SK-N-SH treated with all-trans-retinoic acid at 6 μM for 48 hours (cell line): Measurements from ENCODE around the gene ANKRD13D.
A peak's percentile ranks its signal among the peaks of the same experiment; 100 is the strongest.

Experiments
- ATAC-seq: fragments of 200-7000 bp; cut with Tn5 transposase; 3 replicates; pipeline ENCODE4 v1.9.1; 2020; ENCODE audit warnings: mild to moderate bottlenecking, moderate library complexity
- ARNTL ChIP-seq: fragments of 450-650 bp; formaldehyde crosslinking; IDR thresholded peaks from 2 replicates; pipeline ENCODE4 v1.5.0; 2020; ENCODE audit warnings: low read depth, mild to moderate bottlenecking, moderate library complexity, borderline replicate concordance
- BACH2 ChIP-seq: fragments of 250-450 bp; sonication (Bioruptor Pico); IDR thresholded peaks from 2 replicates; pipeline ENCODE4 v1.9.0; 2021; ENCODE audit warnings: mild to moderate bottlenecking, borderline replicate concordance
- CSDC2 ChIP-seq: fragments of 250-450 bp; sonication (Bioruptor Pico); IDR thresholded peaks from 2 replicates; pipeline ENCODE4 v1.5.0; 2020; ENCODE audit warnings: mild to moderate bottlenecking, moderate library complexity
- ESRRG ChIP-seq: fragments of 250-450 bp; sonication (Bioruptor Pico); IDR thresholded peaks from 2 replicates; pipeline ENCODE4 v1.6.1; 2021; ENCODE audit warnings: mild to moderate bottlenecking
- GLIS3 ChIP-seq: fragments of 250-450 bp; sonication (Bioruptor Pico); IDR thresholded peaks from 2 replicates; pipeline ENCODE4 v1.5.0; 2020; ENCODE audit warnings: mild to moderate bottlenecking, moderate library complexity
- ISL1 ChIP-seq: fragments of 250-450 bp; sonication (Bioruptor Pico); IDR thresholded peaks from 2 replicates; pipeline ENCODE4 v2.1.2; 2022; ENCODE audit warnings: mild to moderate bottlenecking, moderate library complexity
- RARB ChIP-seq: fragments of 250-450 bp; sonication (Bioruptor Pico); IDR thresholded peaks from 2 replicates; pipeline ENCODE4 v1.8.0; 2021; ENCODE audit warnings: mild to moderate bottlenecking, moderate library complexity
- SNAI2 ChIP-seq: fragments of 250-450 bp; sonication (Bioruptor Pico); IDR thresholded peaks from 2 replicates; pipeline ENCODE4 v1.5.0; 2020; ENCODE audit warnings: mild to moderate bottlenecking, moderate library complexity
- TCF4 ChIP-seq: fragments of 250-450 bp; sonication (Bioruptor Pico); IDR thresholded peaks from 2 replicates; pipeline ENCODE4 v1.8.0; 2021; ENCODE audit warnings: mild to moderate bottlenecking, moderate library complexity, borderline replicate concordance
- TOX ChIP-seq: fragments of 250-450 bp; sonication (Bioruptor Pico); IDR thresholded peaks from 2 replicates; pipeline ENCODE4 v1.8.0; 2021; ENCODE audit warnings: mild to moderate bottlenecking, moderate library complexity, borderline replicate concordance
- ZC3H10 ChIP-seq: fragments of 250-450 bp; sonication (Bioruptor Pico); IDR thresholded peaks from 2 replicates; pipeline ENCODE4 v1.5.1; 2021; ENCODE audit warnings: mild to moderate bottlenecking, moderate library complexity
- ZFP3 ChIP-seq: fragments of 250-450 bp; sonication (Bioruptor Pico); IDR thresholded peaks from 2 replicates; pipeline ENCODE4 v1.5.0; 2020; ENCODE audit warnings: mild to moderate bottlenecking, moderate library complexity
- ZFP30 ChIP-seq: fragments of 450-650 bp; formaldehyde crosslinking; IDR thresholded peaks from 2 replicates; pipeline ENCODE4 v1.5.0; 2022; ENCODE audit warnings: mild to moderate bottlenecking, moderate library complexity
- ZNF565 ChIP-seq: fragments of 450-650 bp; formaldehyde crosslinking; conservative IDR thresholded peaks from 2 replicates; pipeline ENCODE4 v1.5.0; 2020; ENCODE audit warnings: low read depth, mild to moderate bottlenecking, moderate library complexity
- ZNF70 ChIP-seq: fragments of 450-650 bp; formaldehyde crosslinking; IDR thresholded peaks from 2 replicates; pipeline ENCODE4 v1.5.0; 2020; ENCODE audit warnings: mild to moderate bottlenecking, moderate library complexity
- ZNF8 ChIP-seq: fragments of 450-650 bp; formaldehyde crosslinking; IDR thresholded peaks from 2 replicates; pipeline ENCODE4 v1.5.0; 2020; ENCODE audit warnings: mild to moderate bottlenecking, moderate library complexity
- TF ChIP-seq, protein P1 (sequence below): fragments of 250-450 bp; sonication (Bioruptor Pico); IDR thresholded peaks from 2 replicates; pipeline ENCODE4 v1.5.0; 2020; ENCODE audit warnings: mild to moderate bottlenecking, moderate library complexity
- TF ChIP-seq, protein P2 (sequence below): fragments of 250-450 bp; sonication (Bioruptor Pico); IDR thresholded peaks from 2 replicates; pipeline ENCODE4 v1.8.0; 2021; ENCODE audit warnings: low read depth, mild to moderate bottlenecking, moderate library complexity, borderline replicate concordance
- TF ChIP-seq, protein P3 (sequence below): fragments of 250-450 bp; sonication (Bioruptor Pico); IDR thresholded peaks from 2 replicates; pipeline ENCODE4 v1.5.1; 2021; ENCODE audit warnings: mild to moderate bottlenecking, moderate library complexity
- TF ChIP-seq, protein P4 (sequence below): fragments of 250-450 bp; sonication (Bioruptor Pico); IDR thresholded peaks from 2 replicates; pipeline ENCODE4 v1.8.0; 2020; ENCODE audit warnings: mild to moderate bottlenecking, moderate library complexity, borderline replicate concordance
- TF ChIP-seq, protein P5 (sequence below): fragments of 250-450 bp; sonication (Bioruptor Pico); IDR thresholded peaks from 2 replicates; pipeline ENCODE4 v1.5.1; 2020; ENCODE audit warnings: low read depth, mild to moderate bottlenecking, moderate library complexity

ANKRD13D gene

DNA sequence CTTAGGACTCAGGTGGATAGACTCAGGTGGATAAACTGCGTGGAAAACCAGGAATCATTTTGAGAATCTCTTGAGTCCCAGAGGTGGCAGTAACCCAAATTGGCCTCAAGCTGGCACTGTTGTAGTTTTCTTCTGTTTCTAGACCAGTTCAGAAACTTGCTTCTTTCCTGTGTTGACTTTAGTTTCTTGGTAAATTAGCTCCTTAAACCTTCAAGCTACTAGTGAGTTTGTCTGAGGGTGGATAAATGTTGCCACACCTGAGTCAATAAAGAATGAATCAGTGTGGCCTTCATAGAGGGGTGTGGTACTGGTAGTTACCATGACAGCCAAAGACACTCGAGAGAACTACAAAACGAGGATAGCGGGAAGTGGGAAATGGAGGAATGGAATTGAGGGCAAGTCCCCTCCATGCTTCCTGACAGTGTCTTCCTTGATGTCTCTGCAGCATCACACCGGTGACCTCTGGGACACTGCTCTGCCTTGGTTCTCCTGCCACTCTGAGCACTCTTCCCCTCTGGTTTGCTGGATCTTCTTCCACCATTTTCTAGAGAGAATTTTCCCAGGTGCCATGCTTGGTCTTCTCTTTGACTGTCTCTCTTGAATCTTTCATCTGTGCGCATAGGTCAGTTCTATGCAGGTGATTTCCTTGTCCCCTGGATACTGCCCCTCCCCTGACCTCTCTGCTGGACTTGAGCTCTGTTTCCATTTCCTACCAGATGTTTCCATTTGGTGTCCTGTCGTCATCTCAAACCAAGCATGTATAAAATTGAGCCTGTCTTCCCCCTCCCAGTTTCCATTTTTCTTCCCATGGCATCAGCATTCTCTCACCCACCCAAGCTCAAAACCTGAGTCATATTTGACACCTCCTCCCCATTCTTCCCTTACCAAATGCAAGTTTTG, 57.1 kb downstream of the ANKRD13D start (continued):
- no peak for TF ChIP-seq ZNF565 (CRISPR knock-in tag)

DNA sequence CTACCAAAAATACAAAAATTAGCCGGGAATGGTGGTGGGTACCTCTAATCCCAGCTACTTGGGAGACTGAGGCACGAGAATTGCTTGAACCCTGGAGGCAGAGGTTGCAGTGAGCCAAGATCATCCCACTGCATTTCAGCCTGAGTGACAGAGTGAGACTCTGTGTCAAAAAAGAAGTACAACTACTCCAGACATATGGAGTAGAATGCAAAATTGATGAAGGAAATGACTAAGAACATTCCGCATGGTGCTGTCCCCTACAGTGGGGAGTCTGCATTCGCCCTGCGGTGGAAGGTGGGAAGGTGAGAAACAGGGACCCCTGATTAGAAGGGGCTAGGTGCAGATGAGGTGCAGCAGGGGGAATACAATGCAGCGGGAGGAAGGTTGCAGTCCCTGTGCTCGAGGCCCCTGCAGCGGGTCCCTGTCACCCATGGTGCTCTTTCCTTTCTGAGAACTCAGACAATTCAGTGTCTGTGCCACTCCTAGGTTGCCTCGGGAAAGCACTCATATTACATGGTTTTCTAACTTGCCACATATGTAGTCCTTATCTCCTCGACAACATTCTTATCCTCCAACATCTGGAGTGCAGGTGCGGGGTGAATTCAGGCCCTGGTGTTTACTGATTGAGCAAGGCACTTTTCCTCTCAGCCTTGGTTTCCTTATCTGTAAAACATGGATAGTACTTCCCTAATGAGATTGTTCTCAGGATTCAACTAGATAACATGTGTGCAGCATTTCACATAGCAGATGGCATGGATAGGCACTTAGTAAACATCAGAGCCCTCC, 59.1 kb downstream of the ANKRD13D start:
- TF ChIP-seq TOX (CRISPR knock-in tag): no peak
- TF ChIP-seq GLIS3 (CRISPR knock-in tag): no peak
- peak; percentile 95 for TF ChIP-seq TCF4 (CRISPR knock-in tag)
- no peak for TF ChIP-seq ZNF8 (CRISPR knock-in tag)
- TF ChIP-seq ISL1: no peak
- no peak for TF ChIP-seq ZNF565 (CRISPR knock-in tag)
- TF ChIP-seq, protein P1, sequence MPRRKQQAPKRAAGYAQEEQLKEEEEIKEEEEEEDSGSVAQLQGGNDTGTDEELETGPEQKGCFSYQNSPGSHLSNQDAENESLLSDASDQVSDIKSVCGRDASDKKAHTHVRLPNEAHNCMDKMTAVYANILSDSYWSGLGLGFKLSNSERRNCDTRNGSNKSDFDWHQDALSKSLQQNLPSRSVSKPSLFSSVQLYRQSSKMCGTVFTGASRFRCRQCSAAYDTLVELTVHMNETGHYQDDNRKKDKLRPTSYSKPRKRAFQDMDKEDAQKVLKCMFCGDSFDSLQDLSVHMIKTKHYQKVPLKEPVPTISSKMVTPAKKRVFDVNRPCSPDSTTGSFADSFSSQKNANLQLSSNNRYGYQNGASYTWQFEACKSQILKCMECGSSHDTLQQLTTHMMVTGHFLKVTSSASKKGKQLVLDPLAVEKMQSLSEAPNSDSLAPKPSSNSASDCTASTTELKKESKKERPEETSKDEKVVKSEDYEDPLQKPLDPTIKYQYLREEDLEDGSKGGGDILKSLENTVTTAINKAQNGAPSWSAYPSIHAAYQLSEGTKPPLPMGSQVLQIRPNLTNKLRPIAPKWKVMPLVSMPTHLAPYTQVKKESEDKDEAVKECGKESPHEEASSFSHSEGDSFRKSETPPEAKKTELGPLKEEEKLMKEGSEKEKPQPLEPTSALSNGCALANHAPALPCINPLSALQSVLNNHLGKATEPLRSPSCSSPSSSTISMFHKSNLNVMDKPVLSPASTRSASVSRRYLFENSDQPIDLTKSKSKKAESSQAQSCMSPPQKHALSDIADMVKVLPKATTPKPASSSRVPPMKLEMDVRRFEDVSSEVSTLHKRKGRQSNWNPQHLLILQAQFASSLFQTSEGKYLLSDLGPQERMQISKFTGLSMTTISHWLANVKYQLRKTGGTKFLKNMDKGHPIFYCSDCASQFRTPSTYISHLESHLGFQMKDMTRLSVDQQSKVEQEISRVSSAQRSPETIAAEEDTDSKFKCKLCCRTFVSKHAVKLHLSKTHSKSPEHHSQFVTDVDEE (CRISPR knock-in tag): peak; percentile 72; the same call in 1 of the 2 replicates
- TF ChIP-seq, protein P2, sequence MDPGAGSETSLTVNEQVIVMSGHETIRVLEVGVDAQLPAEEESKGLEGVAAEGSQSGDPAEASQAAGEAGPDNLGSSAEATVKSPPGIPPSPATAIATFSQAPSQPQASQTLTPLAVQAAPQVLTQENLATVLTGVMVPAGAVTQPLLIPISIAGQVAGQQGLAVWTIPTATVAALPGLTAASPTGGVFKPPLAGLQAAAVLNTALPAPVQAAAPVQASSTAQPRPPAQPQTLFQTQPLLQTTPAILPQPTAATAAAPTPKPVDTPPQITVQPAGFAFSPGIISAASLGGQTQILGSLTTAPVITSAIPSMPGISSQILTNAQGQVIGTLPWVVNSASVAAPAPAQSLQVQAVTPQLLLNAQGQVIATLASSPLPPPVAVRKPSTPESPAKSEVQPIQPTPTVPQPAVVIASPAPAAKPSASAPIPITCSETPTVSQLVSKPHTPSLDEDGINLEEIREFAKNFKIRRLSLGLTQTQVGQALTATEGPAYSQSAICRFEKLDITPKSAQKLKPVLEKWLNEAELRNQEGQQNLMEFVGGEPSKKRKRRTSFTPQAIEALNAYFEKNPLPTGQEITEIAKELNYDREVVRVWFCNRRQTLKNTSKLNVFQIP (CRISPR knock-in tag): no peak
- TF ChIP-seq ESRRG (CRISPR knock-in tag): no peak
- TF ChIP-seq, protein P3, sequence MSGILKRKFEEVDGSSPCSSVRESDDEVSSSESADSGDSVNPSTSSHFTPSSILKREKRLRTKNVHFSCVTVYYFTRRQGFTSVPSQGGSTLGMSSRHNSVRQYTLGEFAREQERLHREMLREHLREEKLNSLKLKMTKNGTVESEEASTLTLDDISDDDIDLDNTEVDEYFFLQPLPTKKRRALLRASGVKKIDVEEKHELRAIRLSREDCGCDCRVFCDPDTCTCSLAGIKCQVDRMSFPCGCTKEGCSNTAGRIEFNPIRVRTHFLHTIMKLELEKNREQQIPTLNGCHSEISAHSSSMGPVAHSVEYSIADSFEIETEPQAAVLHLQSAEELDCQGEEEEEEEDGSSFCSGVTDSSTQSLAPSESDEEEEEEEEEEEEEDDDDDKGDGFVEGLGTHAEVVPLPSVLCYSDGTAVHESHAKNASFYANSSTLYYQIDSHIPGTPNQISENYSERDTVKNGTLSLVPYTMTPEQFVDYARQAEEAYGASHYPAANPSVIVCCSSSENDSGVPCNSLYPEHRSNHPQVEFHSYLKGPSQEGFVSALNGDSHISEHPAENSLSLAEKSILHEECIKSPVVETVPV: no peak
- TF ChIP-seq BACH2 (CRISPR knock-in tag): no peak
- no peak for TF ChIP-seq ZC3H10 (CRISPR knock-in tag)
- TF ChIP-seq, protein P4, sequence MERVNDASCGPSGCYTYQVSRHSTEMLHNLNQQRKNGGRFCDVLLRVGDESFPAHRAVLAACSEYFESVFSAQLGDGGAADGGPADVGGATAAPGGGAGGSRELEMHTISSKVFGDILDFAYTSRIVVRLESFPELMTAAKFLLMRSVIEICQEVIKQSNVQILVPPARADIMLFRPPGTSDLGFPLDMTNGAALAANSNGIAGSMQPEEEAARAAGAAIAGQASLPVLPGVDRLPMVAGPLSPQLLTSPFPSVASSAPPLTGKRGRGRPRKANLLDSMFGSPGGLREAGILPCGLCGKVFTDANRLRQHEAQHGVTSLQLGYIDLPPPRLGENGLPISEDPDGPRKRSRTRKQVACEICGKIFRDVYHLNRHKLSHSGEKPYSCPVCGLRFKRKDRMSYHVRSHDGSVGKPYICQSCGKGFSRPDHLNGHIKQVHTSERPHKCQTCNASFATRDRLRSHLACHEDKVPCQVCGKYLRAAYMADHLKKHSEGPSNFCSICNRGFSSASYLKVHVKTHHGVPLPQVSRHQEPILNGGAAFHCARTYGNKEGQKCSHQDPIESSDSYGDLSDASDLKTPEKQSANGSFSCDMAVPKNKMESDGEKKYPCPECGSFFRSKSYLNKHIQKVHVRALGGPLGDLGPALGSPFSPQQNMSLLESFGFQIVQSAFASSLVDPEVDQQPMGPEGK (CRISPR knock-in tag): no peak
- TF ChIP-seq CSDC2 (CRISPR knock-in tag): no peak
- TF ChIP-seq ZFP30: no peak
- no peak for TF ChIP-seq SNAI2 (CRISPR knock-in tag)
- TF ChIP-seq ARNTL (CRISPR knock-in tag): no peak
- ATAC-seq: no peak

DNA sequence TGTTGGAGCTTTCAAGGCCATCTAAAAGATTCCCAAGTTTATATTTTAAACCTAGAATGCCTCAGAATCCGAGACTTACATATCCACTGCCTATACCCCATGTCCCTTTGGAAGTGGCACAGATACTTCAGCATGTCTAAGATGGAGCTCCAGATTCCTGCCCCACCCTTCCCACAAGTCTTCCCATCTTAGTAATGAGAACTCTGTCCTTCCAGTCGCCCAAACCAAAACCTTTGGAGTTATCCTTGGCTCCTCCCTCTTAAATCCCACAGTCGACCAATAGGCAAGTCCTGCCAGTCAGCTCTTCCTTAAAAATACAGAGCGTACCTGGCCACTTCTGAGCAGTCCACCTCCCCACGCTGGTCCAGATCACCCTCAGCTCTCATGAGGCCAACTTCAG, 59.9 kb downstream of the ANKRD13D start:
- ATAC-seq: no peak
- TF ChIP-seq CSDC2 (CRISPR knock-in tag): no peak
- no peak for TF ChIP-seq TCF4 (CRISPR knock-in tag)
- no peak for TF ChIP-seq ZFP30
- TF ChIP-seq ZFP3: no peak
- TF ChIP-seq ZNF565 (CRISPR knock-in tag): no peak
- TF ChIP-seq GLIS3 (CRISPR knock-in tag): no peak
- TF ChIP-seq TOX (CRISPR knock-in tag): no peak
- TF ChIP-seq ISL1: no peak
- no peak for TF ChIP-seq ARNTL (CRISPR knock-in tag)
- no peak for TF ChIP-seq RARB
- no peak for TF ChIP-seq ZNF70 (CRISPR knock-in tag)
- no peak for TF ChIP-seq ESRRG (CRISPR knock-in tag)
- TF ChIP-seq, protein P5, sequence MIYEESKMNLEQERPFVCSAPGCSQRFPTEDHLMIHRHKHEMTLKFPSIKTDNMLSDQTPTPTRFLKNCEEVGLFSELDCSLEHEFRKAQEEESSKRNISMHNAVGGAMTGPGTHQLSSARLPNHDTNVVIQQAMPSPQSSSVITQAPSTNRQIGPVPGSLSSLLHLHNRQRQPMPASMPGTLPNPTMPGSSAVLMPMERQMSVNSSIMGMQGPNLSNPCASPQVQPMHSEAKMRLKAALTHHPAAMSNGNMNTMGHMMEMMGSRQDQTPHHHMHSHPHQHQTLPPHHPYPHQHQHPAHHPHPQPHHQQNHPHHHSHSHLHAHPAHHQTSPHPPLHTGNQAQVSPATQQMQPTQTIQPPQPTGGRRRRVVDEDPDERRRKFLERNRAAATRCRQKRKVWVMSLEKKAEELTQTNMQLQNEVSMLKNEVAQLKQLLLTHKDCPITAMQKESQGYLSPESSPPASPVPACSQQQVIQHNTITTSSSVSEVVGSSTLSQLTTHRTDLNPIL (CRISPR knock-in tag): no peak
- TF ChIP-seq, protein P2 (CRISPR knock-in tag): no peak
- TF ChIP-seq BACH2 (CRISPR knock-in tag): no peak
